Endothelial cell (in vitro differentiated cells): Measurements from ENCODE around the gene FNBP1. TPM values are rescaled to one million over a fixed set of nuclear protein-coding genes. Genes with fewer than 3 reads are reported as not detected.

Source experiments
- DNase-seq: peaks from one replicate; pipeline ENCODE4 v3.0.0; 2021; ENCODE audit warnings: low spot score
- H3K27ac Mint-ChIP-seq: one replicate; pipeline ENCODE4 v1.8.0; 2021; ENCODE audit warnings: mixed read lengths, inconsistent platforms; ENCODE audit not compliant: unreplicated experiment
- H3K27me3 Mint-ChIP-seq: one replicate; pipeline ENCODE4 v1.8.0; 2021; ENCODE audit warnings: mild to moderate bottlenecking, moderate library complexity, mixed read lengths, inconsistent platforms; ENCODE audit not compliant: unreplicated experiment
- H3K36me3 Mint-ChIP-seq: one replicate; pipeline ENCODE4 v1.8.0; 2021; ENCODE audit warnings: mild to moderate bottlenecking, low read depth, mixed read lengths, inconsistent platforms; ENCODE audit not compliant: unreplicated experiment
- H3K4me1 Mint-ChIP-seq: one replicate; pipeline ENCODE4 v1.8.0; 2021; ENCODE audit warnings: mild to moderate bottlenecking, mixed read lengths, inconsistent platforms; ENCODE audit not compliant: unreplicated experiment
- H3K4me3 Mint-ChIP-seq: one replicate; pipeline ENCODE4 v1.8.0; 2021; ENCODE audit warnings: mild to moderate bottlenecking, mixed read lengths, inconsistent platforms; ENCODE audit not compliant: unreplicated experiment
- H3K9me3 Mint-ChIP-seq: one replicate; pipeline ENCODE4 v1.8.0; 2021; ENCODE audit warnings: mixed read lengths, inconsistent platforms; ENCODE audit not compliant: unreplicated experiment
- total RNA-seq: library from RNA; stranded (reverse); fragmentation: NEBNext Ultra II Directional; extraction: Animal tissue kit (Norgen Biotek cat#: 25700); gene quantifications from one replicate; pipeline ENCODE4 v1.2.1, GENCODE V29; 2021; ENCODE audit not compliant: unreplicated experiment
- TF ChIP-seq, protein P1 (sequence below): fragments of 200-600 bp; sonication (generic); IDR thresholded peaks from one replicate; pipeline ENCODE4 v1.5.0; 2021; ENCODE audit warnings: antibody characterized with exemption; ENCODE audit not compliant: unreplicated experiment

FNBP1 gene
- total RNA-seq, 1 donor from 2014 or later = 119 TPM

DNA sequence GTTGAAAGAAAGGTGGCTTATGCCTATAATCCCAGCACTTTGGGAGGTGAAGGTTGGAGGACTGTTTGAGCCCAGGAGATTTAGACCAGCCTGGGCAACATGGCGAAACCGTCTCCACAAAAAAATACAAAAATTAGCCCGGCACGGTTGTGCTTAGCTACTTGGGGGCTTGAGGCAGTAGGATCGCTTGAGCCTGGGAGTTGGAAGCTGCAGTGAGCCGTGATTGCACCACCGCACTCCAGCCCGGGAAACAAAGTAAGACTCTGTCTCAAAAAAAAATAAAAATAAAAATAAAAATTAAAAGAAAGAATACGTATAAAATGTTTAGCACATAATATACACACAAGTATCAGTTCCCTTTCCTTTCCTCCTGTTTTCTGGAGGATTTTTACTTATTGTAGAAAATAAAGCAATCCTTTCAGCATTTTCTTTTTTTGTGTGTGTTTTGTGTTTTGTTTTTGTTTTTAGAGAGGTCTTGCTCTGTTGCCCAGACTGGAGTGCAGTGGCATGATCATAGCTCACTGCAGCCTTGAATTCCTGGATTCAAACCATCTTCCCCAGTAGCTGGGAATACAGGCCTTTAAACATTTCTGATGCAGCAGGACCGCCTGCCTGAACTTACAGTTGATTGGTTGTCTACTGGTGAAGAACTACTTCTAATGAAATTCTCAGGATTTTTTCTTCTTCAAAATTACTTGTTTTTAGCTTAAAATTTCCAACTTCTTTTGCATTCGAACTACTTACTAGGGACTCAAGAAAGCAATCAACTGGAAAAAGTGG is 6.6 kb upstream of the FNBP1 start:
- no peak overlapping the region for H3K4me3 Mint-ChIP-seq
- H3K4me1 Mint-ChIP-seq = peaks cover 25% of the 10 kb centered on the region
- no peak overlapping the region for H3K27ac Mint-ChIP-seq
- peaks cover 4% of the 10 kb centered on the region for H3K36me3 Mint-ChIP-seq
- DNase-seq = no peak
- peaks cover 3% of the 10 kb centered on the region for H3K27me3 Mint-ChIP-seq
- TF ChIP-seq, protein P1, sequence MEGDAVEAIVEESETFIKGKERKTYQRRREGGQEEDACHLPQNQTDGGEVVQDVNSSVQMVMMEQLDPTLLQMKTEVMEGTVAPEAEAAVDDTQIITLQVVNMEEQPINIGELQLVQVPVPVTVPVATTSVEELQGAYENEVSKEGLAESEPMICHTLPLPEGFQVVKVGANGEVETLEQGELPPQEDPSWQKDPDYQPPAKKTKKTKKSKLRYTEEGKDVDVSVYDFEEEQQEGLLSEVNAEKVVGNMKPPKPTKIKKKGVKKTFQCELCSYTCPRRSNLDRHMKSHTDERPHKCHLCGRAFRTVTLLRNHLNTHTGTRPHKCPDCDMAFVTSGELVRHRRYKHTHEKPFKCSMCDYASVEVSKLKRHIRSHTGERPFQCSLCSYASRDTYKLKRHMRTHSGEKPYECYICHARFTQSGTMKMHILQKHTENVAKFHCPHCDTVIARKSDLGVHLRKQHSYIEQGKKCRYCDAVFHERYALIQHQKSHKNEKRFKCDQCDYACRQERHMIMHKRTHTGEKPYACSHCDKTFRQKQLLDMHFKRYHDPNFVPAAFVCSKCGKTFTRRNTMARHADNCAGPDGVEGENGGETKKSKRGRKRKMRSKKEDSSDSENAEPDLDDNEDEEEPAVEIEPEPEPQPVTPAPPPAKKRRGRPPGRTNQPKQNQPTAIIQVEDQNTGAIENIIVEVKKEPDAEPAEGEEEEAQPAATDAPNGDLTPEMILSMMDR = no peak
- no peaks in the 10 kb centered on the region for H3K9me3 Mint-ChIP-seq

GRCh38 chr9:130045725-130046450 is 2.9 kb upstream of the FNBP1 start:
- TF ChIP-seq, protein P1 = no peak
- Mint-ChIP-seq H3K27ac (peak overlapping the region; percentile 85), H3K27me3 (peaks cover 14% of the 10 kb centered on the region), H3K9me3 (no peaks in the 10 kb centered on the region), H3K4me1 (peaks cover 37% of the 10 kb centered on the region), H3K4me3 (peak overlapping the region; percentile 6), H3K36me3 (peaks cover 5% of the 10 kb centered on the region)
- DNase-seq = no peak

DNA sequence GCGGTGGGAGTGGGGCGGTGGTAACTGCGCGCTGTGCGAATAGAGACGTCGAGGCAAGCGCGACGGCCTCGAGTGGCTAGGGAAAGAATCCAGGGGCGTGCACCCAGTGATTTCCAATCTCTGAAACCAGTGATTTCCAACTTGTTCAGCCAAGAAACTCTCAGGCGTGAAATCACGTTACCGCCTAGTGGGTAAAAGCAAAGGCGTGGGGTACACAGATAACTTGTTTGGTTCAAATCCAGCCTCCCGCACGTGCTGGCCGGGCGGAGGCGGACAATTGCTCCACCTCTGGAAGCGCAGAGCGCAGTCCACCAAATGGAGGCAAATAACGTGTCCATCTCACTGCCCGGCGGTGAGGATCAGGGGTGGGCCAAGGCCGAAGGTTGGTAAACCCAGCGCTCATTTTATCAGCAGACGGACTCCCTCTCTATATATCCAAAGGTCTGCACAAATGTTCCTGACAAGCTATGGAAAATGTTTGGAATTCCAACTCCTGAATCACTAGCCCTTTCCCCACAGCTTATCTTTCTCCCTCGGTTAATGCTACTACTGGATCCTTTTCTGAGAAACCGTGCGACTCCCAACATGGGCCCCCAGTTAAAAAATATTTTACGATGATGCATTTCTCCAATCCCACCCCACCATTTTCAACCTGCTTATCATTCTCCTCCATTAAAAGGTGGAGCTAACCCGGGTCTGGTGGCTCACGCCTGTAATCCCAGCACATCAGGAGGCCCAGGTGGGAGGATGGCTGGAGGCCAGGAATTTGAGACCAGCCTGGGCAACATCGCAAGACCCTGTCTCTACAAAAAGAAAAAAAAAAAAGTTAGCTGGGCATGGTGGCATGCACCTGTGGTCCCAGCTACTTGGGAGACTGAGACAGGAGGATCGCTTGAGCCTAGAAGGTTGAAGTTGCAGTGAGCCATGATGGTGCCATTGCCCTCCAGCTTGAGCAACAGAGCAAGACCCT is 950 bp upstream of the FNBP1 start:
- H3K4me3 Mint-ChIP-seq = peak overlapping the region; percentile 95
- TF ChIP-seq, protein P1 = no peak
- H3K9me3 Mint-ChIP-seq = no peaks in the 10 kb centered on the region
- peaks cover 43% of the 10 kb centered on the region for H3K4me1 Mint-ChIP-seq
- peak; percentile 19 for DNase-seq
- peak overlapping the region; percentile 89 for H3K27ac Mint-ChIP-seq
- H3K27me3 Mint-ChIP-seq = peaks cover 14% of the 10 kb centered on the region
- H3K36me3 Mint-ChIP-seq = peaks cover 5% of the 10 kb centered on the region

GRCh38 chr9:130042406-130042884 is 544 bp downstream of the FNBP1 start:
- TF ChIP-seq, protein P1 = no peak
- Mint-ChIP-seq H3K9me3 (no peaks in the 10 kb centered on the region), H3K27me3 (peaks cover 14% of the 10 kb centered on the region), H3K4me1 (peaks cover 43% of the 10 kb centered on the region), H3K4me3 (peak overlapping the region; percentile 100), H3K36me3 (peaks cover 5% of the 10 kb centered on the region), H3K27ac (peak overlapping the region; percentile 94)
- DNase-seq = peak; percentile 36
